AG09309 (cell line): ENCODE data around the gene DOCK9.
"Not testable (repeated sequence)": the region's sequence is repeated elsewhere in the genome, so short reads cannot be mapped to it uniquely, and the experiment has no call there.

Experiments used
- DNase-seq: peaks from one replicate; pipeline ENCODE4 v3.0.0-alpha.2; 2010; ENCODE audit warnings: low read depth
- H3K4me3 ChIP-seq: 2 replicates; pipeline ENCODE4 v1.5.1; 2011; ENCODE audit warnings: mild to moderate bottlenecking, low read depth, low read length, moderate library complexity; ENCODE audit not compliant: control insufficient read depth
- TF ChIP-seq, protein P1 (sequence below): IDR thresholded peaks from 2 replicates; pipeline ENCODE4 v1.5.1; 2011; ENCODE audit warnings: mild to moderate bottlenecking, low read depth, low read length, inconsistent platforms; ENCODE audit not compliant: insufficient read depth, control insufficient read depth; ENCODE audit errors: missing control alignments

DOCK9 gene

DNA sequence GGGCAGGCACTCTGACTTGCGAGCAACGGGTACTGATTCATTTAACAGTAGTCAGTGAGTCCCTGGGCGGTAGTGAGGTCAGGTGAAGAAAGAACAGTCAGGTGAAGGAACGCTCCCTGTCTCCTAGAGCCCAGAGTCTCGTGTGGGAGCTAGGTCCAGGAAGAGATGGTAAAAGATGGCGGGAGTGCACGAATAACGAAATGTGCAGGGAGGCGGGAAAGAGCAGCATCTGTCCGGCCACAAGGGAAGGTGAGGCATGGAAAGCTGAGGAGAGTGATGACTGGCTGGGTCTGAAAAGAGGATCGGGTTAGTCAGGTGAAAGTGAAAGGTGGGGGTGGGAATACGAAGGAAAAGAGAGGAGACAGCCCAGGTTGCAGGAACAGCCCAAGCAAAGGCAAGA is 161.5 kb downstream of the DOCK9 start:
- no peak overlapping the region for H3K4me3 ChIP-seq
- TF ChIP-seq, protein P1, sequence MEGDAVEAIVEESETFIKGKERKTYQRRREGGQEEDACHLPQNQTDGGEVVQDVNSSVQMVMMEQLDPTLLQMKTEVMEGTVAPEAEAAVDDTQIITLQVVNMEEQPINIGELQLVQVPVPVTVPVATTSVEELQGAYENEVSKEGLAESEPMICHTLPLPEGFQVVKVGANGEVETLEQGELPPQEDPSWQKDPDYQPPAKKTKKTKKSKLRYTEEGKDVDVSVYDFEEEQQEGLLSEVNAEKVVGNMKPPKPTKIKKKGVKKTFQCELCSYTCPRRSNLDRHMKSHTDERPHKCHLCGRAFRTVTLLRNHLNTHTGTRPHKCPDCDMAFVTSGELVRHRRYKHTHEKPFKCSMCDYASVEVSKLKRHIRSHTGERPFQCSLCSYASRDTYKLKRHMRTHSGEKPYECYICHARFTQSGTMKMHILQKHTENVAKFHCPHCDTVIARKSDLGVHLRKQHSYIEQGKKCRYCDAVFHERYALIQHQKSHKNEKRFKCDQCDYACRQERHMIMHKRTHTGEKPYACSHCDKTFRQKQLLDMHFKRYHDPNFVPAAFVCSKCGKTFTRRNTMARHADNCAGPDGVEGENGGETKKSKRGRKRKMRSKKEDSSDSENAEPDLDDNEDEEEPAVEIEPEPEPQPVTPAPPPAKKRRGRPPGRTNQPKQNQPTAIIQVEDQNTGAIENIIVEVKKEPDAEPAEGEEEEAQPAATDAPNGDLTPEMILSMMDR = no peak
- DNase-seq = no peak

DNA sequence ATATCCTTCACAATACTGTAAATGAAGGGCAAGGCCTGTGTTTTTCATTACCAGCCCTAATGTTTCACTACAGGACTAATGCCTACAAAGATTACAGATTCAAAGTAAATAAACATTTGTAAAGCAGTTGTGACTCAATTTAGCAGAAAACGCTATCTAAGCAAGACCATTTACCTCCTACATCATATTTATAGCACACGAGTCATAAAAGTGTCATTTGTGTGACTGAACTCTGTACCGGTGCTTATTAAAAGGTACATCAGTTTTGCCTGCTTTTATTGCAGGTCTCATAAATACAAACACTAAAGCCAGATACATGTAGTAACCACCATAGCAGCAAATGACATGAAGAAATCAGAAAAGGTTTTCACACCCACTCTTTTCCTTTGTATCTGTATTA is 163.9 kb downstream of the DOCK9 start:
- no peak for DNase-seq
- no peak overlapping the region for H3K4me3 ChIP-seq
- TF ChIP-seq, protein P1 = no peak

DNA sequence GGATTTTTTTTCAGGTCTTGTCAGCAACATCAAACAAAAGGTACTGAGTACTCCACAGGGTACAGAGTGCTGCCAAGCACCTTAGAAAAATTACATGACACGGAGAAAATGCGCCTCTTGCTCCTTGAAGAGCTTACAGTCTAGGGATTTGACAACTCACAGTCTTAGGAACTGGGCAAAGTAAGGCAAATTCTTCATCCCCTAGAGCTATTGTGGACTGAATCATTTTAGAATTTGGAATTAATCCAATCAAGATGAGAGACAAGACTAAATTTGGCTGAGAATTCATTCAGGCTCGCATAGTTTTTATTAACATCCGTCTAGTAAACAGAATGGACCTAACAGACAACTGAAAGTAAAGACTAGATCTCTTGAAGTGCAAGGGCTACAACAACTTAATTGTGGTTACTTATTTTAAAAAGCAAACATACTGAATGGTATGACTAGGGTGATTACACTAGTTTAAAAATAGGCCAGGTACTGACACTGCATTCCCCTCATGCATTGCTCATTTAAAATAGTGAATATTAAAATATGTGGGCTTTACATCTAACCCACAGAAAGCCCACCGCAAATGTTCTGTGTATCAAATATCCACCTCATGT is 165.6 kb downstream of the DOCK9 start:
- H3K4me3 ChIP-seq, DNase-seq: not testable (repeated sequence)

DNA sequence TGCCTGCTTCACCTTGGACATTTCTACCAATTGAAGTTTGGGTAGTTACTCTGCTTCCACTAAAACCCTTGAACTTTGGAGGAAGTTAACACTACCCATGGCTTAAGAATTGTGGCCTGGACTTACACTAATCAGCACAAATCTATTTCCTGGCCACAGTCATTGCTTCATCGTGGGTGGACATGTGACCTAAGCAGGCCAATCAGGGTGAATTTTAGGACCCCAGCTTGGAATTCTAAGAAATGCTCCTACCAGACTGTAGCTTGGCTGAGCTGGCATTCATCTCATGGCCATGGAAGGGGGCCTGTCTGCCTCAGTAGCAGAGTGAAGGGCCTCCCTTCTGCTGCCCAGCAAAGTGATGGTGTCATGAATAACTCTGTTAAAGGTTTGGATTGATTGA is 167.1 kb downstream of the DOCK9 start:
- no peak overlapping the region for H3K4me3 ChIP-seq
- DNase-seq = no peak
- TF ChIP-seq, protein P1 = no peak

DNA sequence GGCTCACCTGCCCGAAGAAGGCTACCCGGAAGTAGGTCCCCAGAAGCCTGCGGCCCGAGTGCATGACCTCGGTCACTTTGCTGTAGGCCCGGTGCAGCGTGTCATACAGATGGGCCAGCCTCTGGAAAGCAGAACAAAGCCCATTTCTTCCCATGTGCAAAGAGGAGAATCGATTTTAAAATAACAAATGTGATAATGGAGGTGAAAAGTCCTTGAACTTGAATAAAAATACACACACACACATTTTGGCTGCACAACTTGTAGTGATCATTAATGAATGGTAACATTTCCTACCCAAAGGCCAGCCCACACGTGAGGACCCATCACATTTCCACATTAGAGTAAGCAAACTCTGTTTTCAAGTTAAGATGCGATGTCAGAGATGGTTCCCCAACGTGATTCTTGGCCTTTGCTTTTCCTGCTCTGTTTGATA is 168.5 kb downstream of the DOCK9 start:
- TF ChIP-seq, protein P1 = no peak
- no peak overlapping the region for H3K4me3 ChIP-seq
- no peak for DNase-seq

DNA sequence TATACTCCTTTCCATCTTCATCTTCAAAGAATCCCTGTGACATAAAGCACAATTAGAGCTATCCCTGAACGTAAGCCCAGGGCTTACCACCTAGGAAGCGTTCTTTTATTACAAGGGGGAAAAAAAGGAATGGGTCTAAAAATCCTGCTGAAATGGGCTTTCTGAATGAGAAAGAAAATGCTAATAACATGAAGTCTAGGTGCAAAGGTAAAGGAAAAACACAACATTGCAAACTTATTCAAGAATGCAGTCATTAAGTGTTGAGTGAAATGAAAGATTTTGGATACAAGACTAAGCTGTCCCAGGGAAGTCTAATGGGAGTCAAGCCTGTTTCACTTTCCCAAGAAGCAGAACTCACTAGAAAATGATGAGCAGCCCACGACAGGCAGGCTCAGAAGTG is 170.1 kb downstream of the DOCK9 start:
- no peak for DNase-seq
- no peak overlapping the region for H3K4me3 ChIP-seq
- TF ChIP-seq, protein P1 = no peak

DNA sequence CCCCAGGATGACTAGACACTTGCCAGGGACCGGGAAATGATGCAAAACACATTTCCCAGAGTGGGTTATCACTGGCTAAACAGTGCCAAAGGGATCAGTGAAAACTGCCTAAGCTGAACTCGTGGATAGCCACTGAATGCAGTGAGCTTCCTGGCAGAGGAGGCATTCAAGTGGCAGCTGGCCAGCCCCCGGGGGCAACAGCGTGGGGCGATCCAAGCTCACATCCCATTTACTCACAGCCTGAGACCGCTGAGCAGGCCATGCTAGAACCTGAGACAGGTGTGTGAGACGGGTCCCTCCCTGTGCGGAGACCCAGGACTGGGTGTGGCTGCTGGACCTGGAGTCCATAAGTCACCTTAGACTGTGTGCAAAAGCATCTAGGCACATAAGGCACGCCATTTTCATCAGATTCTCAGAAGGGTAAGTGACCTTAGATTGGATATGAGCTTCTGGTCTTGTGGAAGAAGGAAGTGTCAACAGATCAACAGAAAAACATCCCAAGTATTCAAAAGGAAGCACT is 173.5 kb downstream of the DOCK9 start:
- H3K4me3 ChIP-seq = no peak overlapping the region
- no peak for DNase-seq
- TF ChIP-seq, protein P1 = no peak
